ENCODE measurements around the gene MED12L.

MED12L gene

GRCh38 chr3:151350656-151351055 lies 265.2 kb downstream of the MED12L start:
- Mint-ChIP-seq H3K27ac (no peak overlapping the region), H3K4me1 (ENCODE audit: low read depth) (peaks cover 33% of the 10 kb centered on the region), H3K9me3 (no peaks in the 10 kb centered on the region), H3K4me3 (no peak overlapping the region), H3K27me3 (peaks cover 17% of the 10 kb centered on the region), H3K36me3 (ENCODE audit: low read depth) (no peaks in the 10 kb centered on the region)

GRCh38 chr3:151351219-151351618 lies 265.8 kb downstream of the MED12L start:
- Mint-ChIP-seq H3K36me3 (ENCODE audit: low read depth) (no peaks in the 10 kb centered on the region), H3K27me3 (peaks cover 17% of the 10 kb centered on the region), H3K4me1 (ENCODE audit: low read depth) (peaks cover 29% of the 10 kb centered on the region), H3K4me3 (no peak overlapping the region), H3K9me3 (no peaks in the 10 kb centered on the region), H3K27ac (no peak overlapping the region)

- H3K9me3 Mint-ChIP-seq = no peaks in the 10 kb centered on the region
- no peaks in the 10 kb centered on the region for H3K36me3 Mint-ChIP-seq (ENCODE audit: low read depth)
- H3K27ac Mint-ChIP-seq = no peak overlapping the region
- peaks cover 17% of the 10 kb centered on the region for H3K27me3 Mint-ChIP-seq
- peaks cover 26% of the 10 kb centered on the region for H3K4me1 Mint-ChIP-seq (ENCODE audit: low read depth)
- no peak overlapping the region for H3K4me3 Mint-ChIP-seq
These were observed 266.2 kb downstream of the MED12L start for GRCh38 chr3:151351648-151352047.

- Mint-ChIP-seq H3K4me1 (ENCODE audit: low read depth) (peaks cover 8% of the 10 kb centered on the region), H3K27ac (no peak overlapping the region), H3K27me3 (peaks cover 5% of the 10 kb centered on the region), H3K36me3 (ENCODE audit: low read depth) (no peaks in the 10 kb centered on the region), H3K9me3 (no peaks in the 10 kb centered on the region), H3K4me3 (no peak overlapping the region)
These were observed 271.5 kb downstream of the MED12L start for GRCh38 chr3:151356794-151357462.

GRCh38 chr3:151357463-151357850 lies 272.0 kb downstream of the MED12L start:
- peaks cover 5% of the 10 kb centered on the region for H3K27me3 Mint-ChIP-seq
- no peaks in the 10 kb centered on the region for H3K9me3 Mint-ChIP-seq
- H3K4me1 Mint-ChIP-seq (ENCODE audit: low read depth) = peaks cover 3% of the 10 kb centered on the region
- H3K27ac Mint-ChIP-seq = no peak overlapping the region
- H3K4me3 Mint-ChIP-seq = no peak overlapping the region
- no peaks in the 10 kb centered on the region for H3K36me3 Mint-ChIP-seq (ENCODE audit: low read depth)

GRCh38 chr3:151362751-151363174 lies 277.3 kb downstream of the MED12L start:
- no peaks in the 10 kb centered on the region for H3K9me3 Mint-ChIP-seq
- H3K27ac Mint-ChIP-seq = no peak overlapping the region
- no peak overlapping the region for H3K4me3 Mint-ChIP-seq
- no peaks in the 10 kb centered on the region for H3K4me1 Mint-ChIP-seq (ENCODE audit: low read depth)
- no peaks in the 10 kb centered on the region for H3K36me3 Mint-ChIP-seq (ENCODE audit: low read depth)
- no peaks in the 10 kb centered on the region for H3K27me3 Mint-ChIP-seq

- H3K9me3 Mint-ChIP-seq = no peaks in the 10 kb centered on the region
These were observed 281.5 kb downstream of the MED12L start for GRCh38 chr3:151366993-151367392.

GRCh38 chr3:151367448-151367847 lies 282.0 kb downstream of the MED12L start:
- no peaks in the 10 kb centered on the region for H3K27me3 Mint-ChIP-seq
- H3K4me1 Mint-ChIP-seq (ENCODE audit: low read depth) = no peaks in the 10 kb centered on the region
- H3K4me3 Mint-ChIP-seq = no peak overlapping the region
- H3K36me3 Mint-ChIP-seq (ENCODE audit: low read depth) = no peaks in the 10 kb centered on the region
- no peaks in the 10 kb centered on the region for H3K9me3 Mint-ChIP-seq
- no peak overlapping the region for H3K27ac Mint-ChIP-seq

More at GRCh38 chr3:151366993-151367392, 281.5 kb downstream of the MED12L start:
- H3K27me3 Mint-ChIP-seq = no peaks in the 10 kb centered on the region
- H3K4me3 Mint-ChIP-seq = no peak overlapping the region
- no peak overlapping the region for H3K27ac Mint-ChIP-seq
- no peaks in the 10 kb centered on the region for H3K36me3 Mint-ChIP-seq (ENCODE audit: low read depth)
- H3K4me1 Mint-ChIP-seq (ENCODE audit: low read depth) = no peaks in the 10 kb centered on the region

GRCh38 chr3:151371526-151371925 lies 286.1 kb downstream of the MED12L start:
- no peaks in the 10 kb centered on the region for H3K36me3 Mint-ChIP-seq (ENCODE audit: low read depth)
- no peaks in the 10 kb centered on the region for H3K9me3 Mint-ChIP-seq
- no peak overlapping the region for H3K4me3 Mint-ChIP-seq
- no peaks in the 10 kb centered on the region for H3K27me3 Mint-ChIP-seq
- H3K4me1 Mint-ChIP-seq (ENCODE audit: low read depth) = no peaks in the 10 kb centered on the region
- H3K27ac Mint-ChIP-seq = no peak overlapping the region

GRCh38 chr3:151372063-151372820 lies 286.8 kb downstream of the MED12L start:
- no peaks in the 10 kb centered on the region for H3K27me3 Mint-ChIP-seq

GRCh38 chr3:151377768-151378385 lies 292.4 kb downstream of the MED12L start:
- Mint-ChIP-seq H3K27ac (no peak overlapping the region), H3K27me3 (no peaks in the 10 kb centered on the region), H3K36me3 (ENCODE audit: low read depth) (no peaks in the 10 kb centered on the region), H3K9me3 (no peaks in the 10 kb centered on the region), H3K4me1 (ENCODE audit: low read depth) (peaks cover 3% of the 10 kb centered on the region), H3K4me3 (no peak overlapping the region)

More at GRCh38 chr3:151372063-151372820, 286.8 kb downstream of the MED12L start:
- H3K27ac Mint-ChIP-seq = no peak overlapping the region
- H3K36me3 Mint-ChIP-seq (ENCODE audit: low read depth) = no peaks in the 10 kb centered on the region
- H3K4me1 Mint-ChIP-seq (ENCODE audit: low read depth) = no peaks in the 10 kb centered on the region
- no peaks in the 10 kb centered on the region for H3K9me3 Mint-ChIP-seq
- no peak overlapping the region for H3K4me3 Mint-ChIP-seq

GRCh38 chr3:151379083-151379734 lies 293.7 kb downstream of the MED12L start:
- Mint-ChIP-seq H3K9me3 (no peaks in the 10 kb centered on the region), H3K4me1 (ENCODE audit: low read depth) (peaks cover 9% of the 10 kb centered on the region), H3K27ac (no peak overlapping the region), H3K27me3 (no peaks in the 10 kb centered on the region), H3K4me3 (no peak overlapping the region), H3K36me3 (ENCODE audit: low read depth) (no peaks in the 10 kb centered on the region)

GRCh38 chr3:151382671-151383070 lies 297.2 kb downstream of the MED12L start:
- H3K4me1 Mint-ChIP-seq (ENCODE audit: low read depth) = peaks cover 17% of the 10 kb centered on the region
- no peaks in the 10 kb centered on the region for H3K27me3 Mint-ChIP-seq
- H3K4me3 Mint-ChIP-seq = no peak overlapping the region
- no peaks in the 10 kb centered on the region for H3K36me3 Mint-ChIP-seq (ENCODE audit: low read depth)
- no peaks in the 10 kb centered on the region for H3K9me3 Mint-ChIP-seq
- no peak overlapping the region for H3K27ac Mint-ChIP-seq

GRCh38 chr3:151383111-151383510 lies 297.6 kb downstream of the MED12L start:
- peaks cover 20% of the 10 kb centered on the region for H3K4me1 Mint-ChIP-seq (ENCODE audit: low read depth)
- H3K36me3 Mint-ChIP-seq (ENCODE audit: low read depth) = no peaks in the 10 kb centered on the region
- H3K27ac Mint-ChIP-seq = no peak overlapping the region
- no peaks in the 10 kb centered on the region for H3K9me3 Mint-ChIP-seq
- H3K4me3 Mint-ChIP-seq = no peak overlapping the region
- H3K27me3 Mint-ChIP-seq = no peaks in the 10 kb centered on the region

- H3K9me3 Mint-ChIP-seq = no peaks in the 10 kb centered on the region
- no peaks in the 10 kb centered on the region for H3K36me3 Mint-ChIP-seq (ENCODE audit: low read depth)
- no peak overlapping the region for H3K4me3 Mint-ChIP-seq
- no peaks in the 10 kb centered on the region for H3K27me3 Mint-ChIP-seq
- H3K27ac Mint-ChIP-seq = peak overlapping the region; percentile 29
- H3K4me1 Mint-ChIP-seq (ENCODE audit: low read depth) = peaks cover 20% of the 10 kb centered on the region
These were observed 298.5 kb downstream of the MED12L start for GRCh38 chr3:151383956-151384355.

All from stimulated activated naive CD8-positive, alpha-beta T cell treated with anti-CD3 and anti-CD28 coated beads, Interleukin-15, Interleukin-2, amounts not matched to agents 100 ng/mL and 50 ng/mL, for 24 hours (primary cell).